ENCODE measurements around the gene ZNF804B.

The ZNF804B gene

GRCh38 chr7:88842201-88842600 lies 82.7 kb downstream of the ZNF804B start:
- DNase-seq: no peak

- DNase-seq: no peak
Measured at GRCh38 chr7:88845091-88845490, 85.6 kb downstream of the ZNF804B start.

GRCh38 chr7:88851220-88851619 lies 91.7 kb downstream of the ZNF804B start:
- no peak for DNase-seq

- no peak for DNase-seq
Measured at GRCh38 chr7:88859288-88859687, 99.8 kb downstream of the ZNF804B start.

GRCh38 chr7:88866265-88866863 lies 106.9 kb downstream of the ZNF804B start:
- no peak for DNase-seq

- no peak for DNase-seq
Measured at GRCh38 chr7:88867158-88867557, 107.7 kb downstream of the ZNF804B start.

GRCh38 chr7:88868456-88868855 lies 109.0 kb downstream of the ZNF804B start:
- DNase-seq: no peak

- DNase-seq: no peak
Measured at GRCh38 chr7:88881136-88881535, 121.6 kb downstream of the ZNF804B start.

- DNase-seq: no peak
Measured at GRCh38 chr7:88885131-88885530, 125.6 kb downstream of the ZNF804B start.

GRCh38 chr7:88888684-88889083 lies 129.2 kb downstream of the ZNF804B start:
- DNase-seq: no peak

GRCh38 chr7:88910516-88910915 lies 151.0 kb downstream of the ZNF804B start:
- DNase-seq: no peak

GRCh38 chr7:88912852-88913251 lies 153.4 kb downstream of the ZNF804B start:
- no peak for DNase-seq

- no peak for DNase-seq
Measured at GRCh38 chr7:88915615-88916014, 156.1 kb downstream of the ZNF804B start.

GRCh38 chr7:88919478-88920131 lies 160.1 kb downstream of the ZNF804B start:
- no peak for DNase-seq

GRCh38 chr7:88922944-88923343 lies 163.4 kb downstream of the ZNF804B start:
- no peak for DNase-seq

GRCh38 chr7:88928276-88928675 lies 168.8 kb downstream of the ZNF804B start:
- no peak for DNase-seq

- no peak for DNase-seq
Measured at GRCh38 chr7:88929719-88930118, 170.2 kb downstream of the ZNF804B start.

GRCh38 chr7:88933285-88933684 lies 173.8 kb downstream of the ZNF804B start:
- no peak for DNase-seq

- DNase-seq: no peak
Measured at GRCh38 chr7:88942815-88943501, 183.5 kb downstream of the ZNF804B start.

GRCh38 chr7:88951826-88952225 lies 192.3 kb downstream of the ZNF804B start:
- no peak for DNase-seq

- DNase-seq: no peak
Measured at GRCh38 chr7:88964418-88964817, 204.9 kb downstream of the ZNF804B start.

- no peak for DNase-seq
Measured at GRCh38 chr7:88965371-88965770, 205.9 kb downstream of the ZNF804B start.

- no peak for DNase-seq
Measured at GRCh38 chr7:88967432-88967831, 207.9 kb downstream of the ZNF804B start.

- no peak for DNase-seq
Measured at GRCh38 chr7:88969167-88969566, 209.7 kb downstream of the ZNF804B start.

Data from NCI-H2081 treated with DMSO at 0.1 percent for 48 hours (cell line).